GM18520 (cell line): ENCODE measurements around the gene NUMB.
"Not testable (repeated sequence)": the region's sequence is repeated elsewhere in the genome, so short reads cannot be mapped to it uniquely, and the experiment has no call there.

Experiments used
- ATAC-seq: cut with Tn5 transposase; IDR thresholded peaks from one replicate; pipeline ENCODE4 v1.9.1; 2021; ENCODE audit not compliant: unreplicated experiment

NUMB gene

GRCh38 chr14:73365727-73366126 lies 92.6 kb downstream of the NUMB start:
- no peak for ATAC-seq

GRCh38 chr14:73364559-73364958 lies 93.8 kb downstream of the NUMB start:
- ATAC-seq: no peak

GRCh38 chr14:73359445-73359844 lies 98.9 kb downstream of the NUMB start:
- no peak for ATAC-seq

GRCh38 chr14:73358187-73358586 lies 100.2 kb downstream of the NUMB start:
- no peak for ATAC-seq

- not testable (repeated sequence) for ATAC-seq
These were observed 109.3 kb downstream of the NUMB start for GRCh38 chr14:73349091-73349490.

- ATAC-seq: no peak
These were observed 114.0 kb downstream of the NUMB start for GRCh38 chr14:73344319-73344718.

- no peak for ATAC-seq
These were observed 115.7 kb downstream of the NUMB start for GRCh38 chr14:73342670-73343069.

- no peak for ATAC-seq
These were observed 118.3 kb downstream of the NUMB start for GRCh38 chr14:73339846-73340595.

- ATAC-seq: no peak
These were observed 119.1 kb downstream of the NUMB start for GRCh38 chr14:73339206-73339605.

GRCh38 chr14:73338551-73338950 lies 119.8 kb downstream of the NUMB start:
- ATAC-seq: no peak

GRCh38 chr14:73333031-73333430 lies 125.3 kb downstream of the NUMB start:
- no peak for ATAC-seq

- ATAC-seq: no peak
These were observed 132.6 kb downstream of the NUMB start for GRCh38 chr14:73325630-73326299.

- no peak for ATAC-seq
These were observed 133.3 kb downstream of the NUMB start for GRCh38 chr14:73325063-73325462.

GRCh38 chr14:73324533-73324932 lies 133.8 kb downstream of the NUMB start:
- ATAC-seq: no peak

- ATAC-seq: no peak
These were observed 134.4 kb downstream of the NUMB start for GRCh38 chr14:73323896-73324399.

GRCh38 chr14:73313151-73313550 lies 145.2 kb downstream of the NUMB start:
- no peak for ATAC-seq

- no peak for ATAC-seq
These were observed 145.7 kb downstream of the NUMB start for GRCh38 chr14:73312687-73313086.

GRCh38 chr14:73311708-73312030 lies 146.7 kb downstream of the NUMB start:
- no peak for ATAC-seq

- not testable (repeated sequence) for ATAC-seq
These were observed 149.1 kb downstream of the NUMB start for GRCh38 chr14:73309207-73309606.

- no peak for ATAC-seq
These were observed 151.1 kb downstream of the NUMB start for GRCh38 chr14:73307261-73307660.

- ATAC-seq: no peak
These were observed 152.8 kb downstream of the NUMB start for GRCh38 chr14:73305499-73305898.

- ATAC-seq: no peak
These were observed 163.0 kb downstream of the NUMB start for GRCh38 chr14:73295198-73295796.
